ENCODE measurements around the gene BEGAIN. TPM values are rescaled to one million over a fixed set of nuclear protein-coding genes. Genes with fewer than 3 reads are reported as not detected.

Gene BEGAIN
- total and polyA plus RNA-seq, 2 of the 8 experiments (the other 6 are each of a cell fraction or from before 2014, with no cell fraction given) = 2.9 to 3.0 TPM

DNA sequence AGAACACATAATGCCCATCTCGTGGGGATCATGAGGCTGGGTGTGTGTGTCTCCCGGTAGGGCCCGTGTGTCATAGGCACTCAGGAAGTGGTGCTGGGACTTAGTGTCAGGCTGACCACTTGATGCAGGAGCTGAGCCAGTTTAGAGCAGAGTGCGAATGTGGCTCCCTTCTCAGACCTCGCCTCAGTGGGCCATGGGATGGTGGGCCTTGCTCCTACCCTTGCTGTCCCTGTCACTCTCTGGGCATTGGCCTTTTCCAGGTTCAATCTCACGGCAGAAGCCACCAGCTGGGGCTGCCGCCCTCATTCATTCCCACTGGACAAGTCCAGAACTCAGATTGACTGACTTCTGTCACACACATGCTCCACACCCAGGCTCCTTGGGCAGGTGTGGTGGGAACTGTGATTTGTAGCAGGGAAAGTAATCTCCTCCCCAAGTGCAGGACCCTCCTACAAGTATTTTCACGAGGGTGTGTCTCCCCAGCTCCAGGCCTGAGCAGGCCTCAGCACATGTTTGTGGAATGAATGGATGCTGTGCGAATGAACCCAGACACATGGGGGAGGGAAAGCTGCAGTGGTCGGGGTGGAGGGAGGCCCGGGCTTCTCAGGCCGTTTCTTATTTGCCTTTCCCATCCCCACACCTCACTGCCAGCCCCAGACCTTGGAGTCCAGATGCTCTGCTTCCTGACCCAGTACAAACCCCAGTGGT, 54.9 kb downstream of the BEGAIN start:
- no peak overlapping the region for H2BK120ac ChIP-seq (replicated peaks; ENCODE audit: low read depth, low read length)
- H2BK5ac ChIP-seq (ENCODE audit: low read depth, low read length) = no peak overlapping the region
- H3K23me2 ChIP-seq (ENCODE audit: low read depth, low read length) = no peaks in the 10 kb centered on the region
- H2BK20ac ChIP-seq (ENCODE audit: low read length) = no peak overlapping the region
- no peak overlapping the region for H3K14ac ChIP-seq (ENCODE audit: insufficient read length)
- no peaks in the 10 kb centered on the region for H3K27me3 ChIP-seq (replicated peaks in 1 of 4; ENCODE audit: control insufficient read depth in 3 of 4, extremely low read depth in 1 of 4, insufficient read depth in 3 of 4, low read length in 3 of 4)
- peaks cover 0 to 6% (median 0%) of the 10 kb centered on the region in 4 experiments; a peak in 1 of 7 replicates for H3K4me1 ChIP-seq (replicated peaks in 1 of 4; ENCODE audit: control insufficient read depth in 3 of 4, insufficient read depth in 4 of 4, low read length in 3 of 4)
- 87% methylated on average over 12 of the region's 12 CpGs; no CpG with 5 or more reads in 1 of the 2 experiments for WGBS, 2 experiments (ENCODE audit: extremely low coverage in 1 of 2, insufficient coverage in 1 of 2, insufficient read length in 1 of 2, insufficient replicate concordance in 2 of 2, low coverage in 1 of 2, low lambda C conversion rate in 2 of 2, missing lambda C conversion rate in 1 of 2)
- H2AFZ ChIP-seq (ENCODE audit: low read length) = no peak overlapping the region
- no peak for DNase-seq (ENCODE audit: low read depth in 1 of 2, low spot score in 2 of 2)
- no peak overlapping the region for H2BK12ac ChIP-seq (ENCODE audit: low read depth, low read length)
- H2BK15ac ChIP-seq (ENCODE audit: low read length) = no peak overlapping the region
- ChIA-PET POLR2A (ENCODE audit: partially characterized antibody) (interaction anchor here (1.0 kb wide), 1 partner anchor 55 kb away, joined by 4 read pairs; the partner anchor contains the start of gene BEGAIN), CTCF (ENCODE audit: partially characterized antibody) (interaction anchor here (0.7 to 9.2 kb wide), 10 partner anchors 8 to 155 kb away, joined by 3 to 61 read pairs (median 13); no protein-coding TSS in a partner anchor)
- H3K4me2 ChIP-seq (ENCODE audit: insufficient read depth in 1 of 2, low read depth in 2 of 2, low read length in 2 of 2) = no peak overlapping the region
- no peak overlapping the region for H4K5ac ChIP-seq (ENCODE audit: insufficient read length, low read depth, low read length)
- H3K36me3 ChIP-seq (ENCODE audit: control insufficient read depth in 2 of 4, insufficient read depth in 4 of 4, low read length in 3 of 4) = no peaks in the 10 kb centered on the region
- H3K79me1 ChIP-seq (ENCODE audit: low read depth, low read length) = no peaks in the 10 kb centered on the region
- H3K79me2 ChIP-seq (ENCODE audit: control insufficient read depth in 1 of 2, insufficient read depth in 2 of 2, low read length in 2 of 2) = no peaks in the 10 kb centered on the region
- H3K27ac ChIP-seq (ENCODE audit: low read depth, low read length) = no peak overlapping the region
- TF ChIP-seq SP1 (IDR thresholded peaks at IDR 0.05; ENCODE audit: low read depth, low read length) (no peak), HDAC6 (IDR thresholded peaks at IDR 0.05; ENCODE audit: low read depth, low read length) (no peak), NRF1 (IDR thresholded peaks at IDR 0.05; ENCODE audit: low read depth, low read length) (no peak), SP2 (IDR thresholded peaks at IDR 0.05; ENCODE audit: low read length) (no peak), MAFK (IDR thresholded peaks at IDR 0.05; ENCODE audit: low read depth, low read length) (no peak), TAF1 (IDR thresholded peaks at IDR 0.05; ENCODE audit: low read depth, low read length) (no peak), NANOG (IDR thresholded peaks at IDR 0.05; ENCODE audit: insufficient read depth, low read depth, low read length, poor library complexity, severe bottlenecking) (no peak), JUND (IDR thresholded peaks at IDR 0.05; ENCODE audit: low read length) (no peak), RXRA (IDR thresholded peaks at IDR 0.05; ENCODE audit: insufficient read depth, low read depth, low read length) (no peak), FOSL1 (IDR thresholded peaks at IDR 0.05; ENCODE audit: insufficient read depth, low read depth, low read length) (no peak), POLR2A (IDR thresholded peaks at IDR 0.05; ENCODE audit: control extremely low read depth in 1 of 2, low read depth in 2 of 2, low read length in 2 of 2) (no peak), BRCA1 (IDR thresholded peaks at IDR 0.05; ENCODE audit: low read depth, low read length) (no peak)
- no peak overlapping the region for H2AK5ac ChIP-seq (ENCODE audit: low read depth, low read length)
- H4K91ac ChIP-seq (replicated peaks; ENCODE audit: insufficient read length, low read length) = no peak overlapping the region
- no peak overlapping the region for H3K56ac ChIP-seq (replicated peaks; ENCODE audit: insufficient read length, low read depth, low read length)
- H3K9me3 ChIP-seq (ENCODE audit: insufficient read depth in 2 of 2, low read depth in 1 of 2, low read length in 1 of 2) = no peaks in the 10 kb centered on the region
- no peak overlapping the region for H3K4me3 ChIP-seq (ENCODE audit: extremely low read depth in 1 of 4, insufficient read depth in 2 of 4, low read depth in 3 of 4, low read length in 4 of 4)
- H3K23ac ChIP-seq (ENCODE audit: insufficient read length) = no peak overlapping the region
- no peak overlapping the region for H3K9ac ChIP-seq (replicated peaks in 1 of 4; ENCODE audit: extremely low read depth in 1 of 4, low read depth in 3 of 4, low read length in 3 of 4)
- no peak for FAIRE-seq
- H4K20me1 ChIP-seq (replicated peaks in 1 of 2; ENCODE audit: control insufficient read depth in 1 of 2, insufficient read depth in 2 of 2, low read length in 2 of 2) = peaks cover 0 to 4% of the 10 kb centered on the region in 2 experiments
- H3K18ac ChIP-seq (ENCODE audit: extremely low read depth, low read length) = no peak overlapping the region
- no peak overlapping the region for H3K4ac ChIP-seq (replicated peaks; ENCODE audit: insufficient read length, low read depth, low read length)
- H4K8ac ChIP-seq (ENCODE audit: extremely low read depth, insufficient read depth, low read length) = no peak overlapping the region

All from H1 (cell line).